AG20443 (cell line): ENCODE data around the gene CDH5.
"Not testable (repeated sequence)": the region's sequence is repeated elsewhere in the genome, so short reads cannot be mapped to it uniquely, and the experiment has no call there.

ENCODE experiments used
- DNase-seq: peaks from one replicate; pipeline ENCODE4 v3.0.0; 2012; ENCODE audit warnings: low spot score, mixed read lengths

CDH5 gene, protein sequence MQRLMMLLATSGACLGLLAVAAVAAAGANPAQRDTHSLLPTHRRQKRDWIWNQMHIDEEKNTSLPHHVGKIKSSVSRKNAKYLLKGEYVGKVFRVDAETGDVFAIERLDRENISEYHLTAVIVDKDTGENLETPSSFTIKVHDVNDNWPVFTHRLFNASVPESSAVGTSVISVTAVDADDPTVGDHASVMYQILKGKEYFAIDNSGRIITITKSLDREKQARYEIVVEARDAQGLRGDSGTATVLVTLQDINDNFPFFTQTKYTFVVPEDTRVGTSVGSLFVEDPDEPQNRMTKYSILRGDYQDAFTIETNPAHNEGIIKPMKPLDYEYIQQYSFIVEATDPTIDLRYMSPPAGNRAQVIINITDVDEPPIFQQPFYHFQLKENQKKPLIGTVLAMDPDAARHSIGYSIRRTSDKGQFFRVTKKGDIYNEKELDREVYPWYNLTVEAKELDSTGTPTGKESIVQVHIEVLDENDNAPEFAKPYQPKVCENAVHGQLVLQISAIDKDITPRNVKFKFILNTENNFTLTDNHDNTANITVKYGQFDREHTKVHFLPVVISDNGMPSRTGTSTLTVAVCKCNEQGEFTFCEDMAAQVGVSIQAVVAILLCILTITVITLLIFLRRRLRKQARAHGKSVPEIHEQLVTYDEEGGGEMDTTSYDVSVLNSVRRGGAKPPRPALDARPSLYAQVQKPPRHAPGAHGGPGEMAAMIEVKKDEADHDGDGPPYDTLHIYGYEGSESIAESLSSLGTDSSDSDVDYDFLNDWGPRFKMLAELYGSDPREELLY

DNA sequence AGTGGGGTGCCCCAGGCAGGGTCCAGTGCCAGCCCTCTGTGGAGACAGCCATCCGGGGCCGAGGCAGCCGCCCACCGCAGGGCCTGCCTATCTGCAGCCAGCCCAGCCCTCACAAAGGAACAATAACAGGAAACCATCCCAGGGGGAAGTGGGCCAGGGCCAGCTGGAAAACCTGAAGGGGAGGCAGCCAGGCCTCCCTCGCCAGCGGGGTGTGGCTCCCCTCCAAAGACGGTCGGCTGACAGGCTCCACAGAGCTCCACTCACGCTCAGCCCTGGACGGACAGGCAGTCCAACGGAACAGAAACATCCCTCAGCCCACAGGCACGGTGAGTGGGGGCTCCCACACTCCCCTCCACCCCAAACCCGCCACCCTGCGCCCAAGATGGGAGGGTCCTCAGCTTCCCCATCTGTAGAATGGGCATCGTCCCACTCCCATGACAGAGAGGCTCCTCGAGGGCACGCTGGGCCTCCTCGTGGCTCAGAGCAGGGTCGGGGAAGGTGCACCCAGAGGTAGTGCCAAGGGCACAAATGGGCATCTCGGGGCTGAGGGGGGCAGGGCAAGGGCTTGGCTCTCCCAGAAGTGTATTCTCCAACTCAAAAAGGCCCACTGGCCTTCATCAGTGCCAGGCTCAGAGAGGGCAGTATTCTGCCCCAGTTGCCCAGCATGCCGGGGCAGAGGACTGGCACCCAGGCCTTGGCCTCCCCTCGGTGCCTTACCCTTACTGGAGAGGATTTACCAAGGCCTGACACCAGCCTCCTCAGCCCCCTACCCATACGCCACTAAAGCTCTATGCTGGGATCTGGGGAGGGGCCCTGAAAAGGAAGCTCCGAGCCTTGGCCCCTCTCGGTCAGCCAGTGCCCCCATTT is at the start of gene CDH5:
TSS of gene CDH5 (plus strand) at position 259 of the 867 bp plus-strand sequence. CDS start 12,647 bp downstream, outside the sequence.
- peak; percentile 48 for DNase-seq

DNA sequence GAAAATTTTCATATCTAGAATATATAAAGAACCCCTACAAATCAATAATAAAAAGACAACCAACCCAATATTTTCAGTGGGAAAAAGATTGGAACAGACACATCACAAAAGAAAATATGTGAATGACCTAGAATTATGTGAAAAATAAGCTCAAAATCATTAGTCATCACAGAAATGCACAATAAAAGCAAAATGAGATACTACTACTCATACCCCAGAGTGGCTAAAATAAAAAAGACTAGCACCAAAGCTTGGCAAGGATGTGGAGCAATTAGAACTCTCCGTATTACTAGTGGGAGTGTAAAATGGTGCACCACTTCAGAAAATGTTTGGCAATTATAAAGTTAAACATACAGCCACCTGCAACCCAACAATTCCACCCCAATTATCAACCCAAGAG is 48.0 kb upstream of the CDH5 start:
- no peak for DNase-seq

DNA sequence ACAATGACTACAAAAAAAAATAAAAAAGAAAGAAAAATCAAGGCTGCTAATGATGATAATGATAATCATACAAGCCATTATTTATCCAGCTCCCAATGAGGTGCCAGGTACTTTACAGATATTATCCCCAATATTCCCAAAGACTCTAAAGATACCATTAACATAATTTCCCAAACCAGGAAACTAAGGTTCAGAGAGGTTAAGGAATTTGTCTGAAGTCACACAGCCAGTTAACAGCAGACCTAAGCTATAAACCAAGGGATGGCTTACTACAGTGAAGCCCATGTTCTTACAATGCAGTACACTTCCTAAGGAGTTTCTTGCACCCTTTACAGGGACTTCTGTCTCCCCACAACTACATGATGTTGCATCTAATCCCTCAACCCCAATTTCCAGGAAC is 45.7 kb upstream of the CDH5 start:
- no peak for DNase-seq

DNA sequence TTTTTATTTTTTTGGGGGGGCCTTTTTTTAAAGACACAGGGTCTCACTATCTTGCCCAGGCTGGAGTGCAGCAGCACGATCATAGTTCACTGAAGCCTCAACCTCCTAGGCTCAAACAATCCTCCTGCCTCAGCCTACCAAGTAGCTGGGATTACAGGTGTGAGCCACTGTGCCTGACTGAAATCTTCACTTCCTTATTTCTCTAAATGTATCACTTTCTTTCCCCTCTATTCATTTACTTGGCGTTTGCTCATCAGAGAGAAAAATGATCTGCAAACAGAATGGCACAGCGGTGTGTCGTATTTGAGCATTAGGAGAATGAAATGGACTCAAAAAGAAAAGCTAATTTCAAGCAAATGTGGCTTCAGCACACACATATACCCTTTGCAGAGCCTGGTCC is 44.3 kb upstream of the CDH5 start:
- DNase-seq = no peak

DNA sequence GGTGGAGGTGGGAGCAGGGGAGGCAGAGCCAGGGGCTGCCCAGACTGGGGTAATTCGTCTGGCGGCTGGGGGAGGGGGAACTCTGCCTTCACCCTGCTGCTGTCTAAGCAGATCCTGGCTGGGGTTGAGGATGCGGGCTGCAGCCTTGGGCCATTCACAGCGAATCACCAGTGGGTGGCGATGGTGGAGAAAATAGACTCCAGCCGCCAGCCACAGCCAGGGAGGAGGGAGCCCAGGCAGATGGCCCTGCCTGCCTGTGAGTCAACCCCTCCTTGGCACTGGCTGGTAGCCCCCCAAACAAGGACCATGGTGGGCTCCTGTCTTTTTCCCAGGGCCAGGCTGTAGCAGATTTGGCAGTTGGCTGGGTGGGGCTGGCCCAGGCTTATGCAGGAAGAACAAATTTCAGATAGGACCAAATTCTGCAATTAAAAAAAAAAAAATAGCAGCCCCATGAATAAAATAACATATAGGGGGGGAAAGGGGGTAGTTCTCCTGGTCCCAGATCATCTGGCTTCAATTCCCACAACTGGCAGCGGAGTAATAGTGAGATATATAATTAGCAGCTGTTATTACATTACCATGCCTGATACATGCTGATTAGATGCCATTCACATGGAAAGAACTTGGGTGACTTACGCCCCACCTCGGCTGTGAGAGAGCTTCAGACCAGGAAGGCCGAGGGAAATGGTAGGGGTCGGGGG is 41.5 kb upstream of the CDH5 start:
- DNase-seq = peak; percentile 54

DNA sequence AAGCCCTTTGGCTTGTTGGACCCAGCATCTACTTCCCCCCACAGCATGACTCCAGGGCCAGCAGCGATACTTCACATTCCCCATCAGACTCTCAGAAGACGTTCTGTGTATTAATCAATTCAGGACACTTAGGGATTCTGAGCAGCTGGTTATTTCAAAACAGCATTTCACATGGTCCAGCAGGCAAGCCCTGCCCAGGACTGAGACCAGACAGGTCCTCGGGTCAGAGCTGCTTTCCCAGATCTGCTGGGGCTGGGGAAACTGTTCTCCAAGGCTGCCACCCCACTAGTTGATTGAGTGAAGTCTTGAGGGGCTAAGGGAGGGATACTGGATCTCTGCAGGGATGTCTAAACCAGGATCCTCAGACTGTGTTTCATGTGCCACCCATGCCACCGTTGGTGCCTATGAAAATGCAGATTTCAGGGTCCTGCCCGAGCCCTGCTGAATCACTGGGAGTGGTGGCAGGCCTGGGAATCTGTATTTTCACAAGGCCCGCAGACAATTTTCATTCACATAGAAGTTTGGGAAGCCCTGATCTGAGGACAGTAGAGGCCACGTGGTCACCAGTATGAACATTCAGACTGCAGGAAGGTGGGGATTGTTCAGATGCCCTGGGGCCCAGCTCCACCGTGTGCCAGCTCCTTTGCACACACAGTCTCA is 40.6 kb upstream of the CDH5 start:
- DNase-seq = no peak

DNA sequence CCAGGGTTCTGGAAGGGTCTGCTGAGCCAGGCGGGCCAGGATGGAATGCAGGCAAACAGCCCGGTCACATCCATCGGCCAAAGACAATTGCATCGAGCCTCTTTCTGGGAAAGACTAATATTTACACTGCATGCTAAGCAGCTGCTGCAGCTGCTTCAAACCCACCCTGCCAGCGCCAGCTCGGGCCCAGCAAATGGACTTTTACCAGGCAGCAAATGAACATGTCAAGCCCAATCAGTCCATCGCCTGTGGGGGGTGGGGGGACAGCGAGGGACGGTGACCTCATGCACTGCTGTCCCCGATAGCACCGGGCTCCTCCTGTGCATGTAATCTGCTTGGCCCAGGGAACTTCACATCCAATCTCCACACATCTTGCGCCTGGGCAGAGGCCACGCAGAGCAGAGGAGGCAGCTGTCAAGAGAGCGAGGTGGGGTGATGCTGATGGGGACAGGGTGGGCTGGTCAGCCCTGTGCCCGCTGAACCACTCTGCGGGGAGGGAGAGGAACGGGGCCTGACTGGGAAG is 39.4 kb upstream of the CDH5 start:
- DNase-seq = no peak

DNA sequence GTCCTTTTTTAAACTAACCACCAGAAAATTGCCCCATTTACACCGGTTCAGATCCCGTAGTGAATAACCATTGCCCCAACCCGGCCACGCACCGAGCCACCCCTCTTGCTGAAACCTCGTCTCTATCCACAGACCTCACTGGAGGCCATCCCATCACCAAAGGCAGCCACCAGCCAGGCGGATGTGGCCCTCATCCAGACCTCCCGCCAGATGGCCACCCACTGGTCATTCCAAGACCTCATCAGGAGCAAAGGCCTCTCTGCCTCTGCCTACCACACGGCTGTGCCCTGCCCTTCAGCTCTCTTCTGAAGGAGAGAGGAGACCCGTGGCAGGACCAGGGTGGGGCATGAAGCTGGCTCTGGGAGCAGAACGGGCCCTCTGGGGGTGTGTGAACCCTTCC is 38.2 kb upstream of the CDH5 start:
- no peak for DNase-seq

DNA sequence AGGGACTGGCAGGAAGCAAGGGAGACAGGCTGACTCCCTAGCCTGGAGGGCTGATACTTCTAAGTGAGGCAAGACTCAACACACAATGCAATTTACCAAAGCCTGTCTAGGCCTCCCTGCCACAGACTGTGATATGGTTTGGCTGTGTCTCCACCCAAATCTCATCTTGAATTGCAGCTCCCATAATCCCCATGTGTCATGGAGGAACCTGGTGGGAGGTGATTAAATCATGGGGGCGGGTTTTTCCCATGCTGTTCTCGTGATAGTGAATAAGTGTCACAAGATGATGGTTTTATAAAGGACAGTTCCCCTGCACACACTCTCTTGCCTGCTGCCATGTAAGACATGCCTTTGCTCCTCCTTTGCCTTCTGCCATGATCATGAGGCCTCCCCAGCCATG is 35.0 kb upstream of the CDH5 start:
- DNase-seq = not testable (repeated sequence)

DNA sequence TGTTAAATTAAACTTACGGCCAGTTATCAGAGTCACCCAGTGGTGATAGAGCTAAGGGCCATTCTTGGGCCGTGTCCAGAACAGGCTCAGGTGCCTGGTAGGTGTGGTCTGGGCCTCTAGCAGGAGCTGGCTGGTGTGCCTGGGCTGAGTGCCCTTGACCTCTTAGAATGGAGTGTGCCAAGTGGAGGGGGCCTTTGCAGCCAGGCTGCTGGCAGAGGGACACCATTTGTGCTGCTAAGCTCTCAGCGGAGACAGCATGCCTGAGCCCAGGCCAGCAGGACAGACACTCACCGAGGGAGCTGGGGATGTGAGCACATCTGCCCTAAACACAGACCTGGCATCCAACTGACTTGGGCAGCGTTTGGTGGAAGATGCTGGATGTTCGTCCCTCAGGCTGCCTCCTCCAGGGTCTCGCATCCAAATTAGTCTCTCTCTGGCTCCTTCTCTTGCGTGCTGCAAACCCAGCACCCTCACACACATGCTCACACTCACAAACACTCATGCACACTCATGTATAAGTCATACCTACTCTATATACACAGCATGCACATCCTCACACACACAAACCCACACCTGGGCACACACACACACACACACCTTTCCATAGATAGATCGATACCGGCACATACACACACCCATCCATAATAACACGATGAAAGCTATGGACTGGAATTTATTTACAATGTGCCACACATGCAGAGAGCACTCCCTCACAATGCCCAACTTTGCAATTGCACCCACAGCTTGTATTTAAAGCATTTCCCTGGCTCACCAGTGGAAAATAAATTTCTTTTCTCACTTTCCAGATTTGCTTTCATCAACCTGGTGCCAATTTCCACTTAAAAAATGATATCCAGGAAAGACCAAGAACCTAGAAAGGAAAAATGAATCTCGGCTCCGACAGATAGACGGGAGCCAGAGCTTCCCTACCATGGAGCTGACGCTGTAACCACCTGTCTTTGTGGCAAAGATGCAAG is 33.6 kb upstream of the CDH5 start:
- DNase-seq = no peak

DNA sequence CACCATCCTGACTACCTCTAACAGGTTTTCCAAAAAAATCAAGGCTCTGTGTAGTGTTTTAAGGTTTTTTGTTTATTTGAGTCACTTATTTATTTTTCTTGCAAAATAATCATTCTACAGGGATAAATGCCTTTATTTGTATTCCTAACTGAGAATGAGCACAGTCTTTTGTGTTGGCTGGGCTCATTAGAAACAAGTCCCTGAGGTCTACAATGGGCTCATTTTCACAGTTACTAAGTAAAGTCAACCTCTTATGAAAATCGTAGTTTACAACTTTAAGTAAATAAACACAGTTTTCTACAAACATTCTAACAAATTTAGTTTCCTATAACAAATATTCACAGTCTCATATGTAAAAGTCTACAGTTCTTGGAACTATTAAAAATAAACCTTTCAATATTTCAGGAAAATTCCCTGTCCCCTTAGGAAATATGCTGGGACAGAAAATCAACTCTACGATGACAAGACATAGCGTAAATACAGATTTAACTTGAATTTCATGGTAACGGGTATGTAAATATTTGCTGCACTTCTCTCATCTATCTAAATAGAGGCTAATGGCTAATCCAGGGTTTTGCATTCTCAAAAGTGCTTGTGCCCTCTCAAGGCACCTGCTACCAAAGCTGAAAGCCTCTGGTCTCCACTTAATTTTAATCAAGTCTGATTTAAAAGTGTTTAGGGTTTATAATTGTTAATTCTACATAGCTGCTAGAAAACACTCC is 31.5 kb upstream of the CDH5 start:
- no peak for DNase-seq

DNA sequence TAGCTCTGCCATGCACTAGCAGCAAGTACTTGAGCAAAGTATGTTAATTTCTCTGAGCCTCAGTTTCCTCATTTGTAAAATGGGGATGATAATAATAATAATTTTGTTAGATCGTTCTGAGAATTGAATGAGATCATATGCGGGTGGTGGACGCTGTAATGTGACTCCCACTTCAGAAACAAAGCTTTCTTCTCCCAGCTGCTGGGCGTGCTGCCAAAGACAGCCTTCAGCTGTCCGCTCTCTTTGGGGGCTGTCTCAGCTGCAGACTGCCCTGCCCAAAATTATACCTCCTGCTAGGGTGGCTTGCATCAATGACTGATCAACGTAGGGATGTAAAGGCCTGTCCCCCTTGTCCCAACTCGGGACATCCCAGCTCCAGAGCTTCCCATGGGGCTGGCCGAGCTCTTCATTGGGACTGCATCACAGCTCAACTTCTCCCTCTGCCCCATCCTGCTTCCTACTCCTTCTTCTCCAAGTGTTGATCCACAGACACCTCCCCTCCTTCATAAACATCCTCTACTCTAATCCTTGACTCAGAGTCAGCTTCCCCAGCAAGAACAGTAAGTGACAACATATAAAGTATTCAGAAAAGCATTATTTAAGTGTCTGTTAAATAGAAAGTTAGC is 30.7 kb upstream of the CDH5 start:
- DNase-seq = no peak

DNA sequence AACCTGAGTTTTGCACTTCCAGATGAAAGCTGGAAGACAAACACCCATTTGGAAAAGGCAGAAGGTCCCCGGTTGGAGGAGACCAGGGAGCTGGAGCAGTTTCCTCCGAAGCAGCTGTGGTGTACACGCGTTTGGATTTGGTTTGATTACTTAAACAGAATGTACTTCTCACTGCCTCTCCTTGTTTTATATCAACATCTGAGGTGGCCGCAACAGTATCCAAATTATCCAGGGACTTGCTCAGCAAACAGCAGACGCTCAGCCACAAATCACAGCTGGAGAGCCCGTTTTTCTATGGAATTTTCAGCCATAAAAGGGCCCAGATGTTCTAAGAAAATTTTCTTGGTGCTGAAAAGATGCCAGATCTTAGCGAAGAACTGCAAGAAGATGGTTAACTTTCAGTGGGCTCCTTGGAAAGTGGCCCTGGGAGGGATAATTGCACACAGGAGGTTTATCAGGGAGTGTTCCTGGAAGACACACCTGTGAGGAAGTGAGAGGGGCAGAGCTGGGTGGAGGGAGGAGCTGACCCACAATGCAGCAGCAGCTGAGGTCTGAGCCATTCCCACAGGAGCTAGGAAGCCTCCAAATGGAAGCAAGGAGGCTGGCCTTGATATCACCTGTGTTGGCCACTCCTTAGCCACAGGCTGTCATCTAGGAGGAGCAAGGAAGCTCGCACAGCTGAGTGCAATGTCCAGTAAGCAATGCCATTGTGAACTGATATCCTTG is 28.9 kb upstream of the CDH5 start:
- DNase-seq = no peak

DNA sequence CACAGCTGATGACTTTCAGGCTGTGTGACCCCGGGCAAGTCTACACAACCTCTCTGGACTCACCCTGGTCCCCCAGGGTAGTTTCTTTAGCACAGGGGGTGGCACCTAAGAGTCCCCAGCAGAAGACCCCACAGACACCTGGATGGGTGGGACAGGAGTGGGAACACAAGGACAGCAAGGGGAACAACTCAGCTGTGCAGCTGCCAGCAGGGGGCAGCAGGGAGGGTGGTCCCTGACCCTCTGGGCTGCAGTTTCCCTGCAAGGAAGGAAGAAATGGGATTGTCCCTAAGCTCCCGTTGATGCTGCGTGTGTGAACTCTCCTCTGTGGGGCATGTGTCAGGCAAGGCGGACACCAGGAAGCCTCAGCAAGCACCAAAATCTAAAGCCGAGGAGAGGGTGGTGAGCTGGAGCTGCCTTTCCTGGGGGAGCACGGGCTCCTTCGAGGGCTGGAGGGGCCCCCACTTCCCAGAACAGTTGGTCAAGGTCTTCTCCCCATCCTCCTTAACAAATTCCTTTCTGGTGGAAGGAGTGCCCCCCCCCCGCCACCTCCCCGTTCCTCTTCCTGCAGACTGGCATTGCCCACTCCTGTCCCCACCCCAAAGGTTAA is 24.1 kb upstream of the CDH5 start:
- peak; percentile 71 for DNase-seq

DNA sequence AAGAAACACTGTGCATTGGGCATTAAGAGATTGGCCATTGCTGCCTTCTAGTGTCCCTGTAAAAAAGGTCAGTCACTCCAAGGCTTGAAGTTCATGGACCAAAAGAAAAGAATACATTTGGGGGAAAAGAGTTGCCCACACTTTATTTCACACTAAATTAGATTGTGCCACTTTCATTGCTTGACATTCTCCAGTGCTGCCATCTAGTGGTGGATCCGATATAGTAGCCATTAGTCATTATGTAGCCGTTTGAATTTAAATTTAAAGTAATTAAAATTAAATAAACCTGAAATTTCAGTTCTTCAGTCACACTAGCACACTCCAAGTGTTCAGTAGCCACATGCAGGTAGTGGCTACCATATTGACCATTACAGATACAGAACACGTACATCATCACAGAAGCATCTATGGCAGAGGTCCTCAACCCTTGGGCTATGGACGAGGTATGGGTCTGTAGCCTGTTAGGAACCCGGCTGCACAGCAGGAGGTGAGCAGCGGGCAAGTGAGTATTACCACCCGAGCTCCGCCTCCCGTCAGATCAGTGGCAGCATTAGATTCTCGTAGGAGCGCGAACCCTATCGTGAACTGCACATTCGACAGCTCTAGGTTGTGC is 21.9 kb upstream of the CDH5 start:
- DNase-seq = peak; percentile 60

DNA sequence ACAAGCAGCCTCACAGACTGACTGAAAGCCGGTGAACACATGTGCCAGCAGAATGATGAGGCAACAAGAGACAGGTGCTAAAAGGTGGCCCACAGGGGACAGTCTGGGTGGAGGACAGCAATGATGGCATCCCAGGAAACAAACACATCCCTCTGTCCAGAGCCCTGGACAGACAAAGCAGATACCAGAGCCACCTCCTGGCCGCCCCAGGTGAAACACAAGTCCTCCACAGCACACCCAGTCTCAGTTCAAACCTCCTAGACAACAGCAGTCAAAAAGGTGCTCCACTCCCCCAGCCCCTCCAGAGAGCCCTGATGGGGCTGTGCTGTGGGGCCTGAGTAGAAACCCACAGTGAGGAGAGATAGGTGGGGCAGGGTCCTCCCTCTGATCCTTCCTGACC is 20.3 kb upstream of the CDH5 start:
- no peak for DNase-seq

DNA sequence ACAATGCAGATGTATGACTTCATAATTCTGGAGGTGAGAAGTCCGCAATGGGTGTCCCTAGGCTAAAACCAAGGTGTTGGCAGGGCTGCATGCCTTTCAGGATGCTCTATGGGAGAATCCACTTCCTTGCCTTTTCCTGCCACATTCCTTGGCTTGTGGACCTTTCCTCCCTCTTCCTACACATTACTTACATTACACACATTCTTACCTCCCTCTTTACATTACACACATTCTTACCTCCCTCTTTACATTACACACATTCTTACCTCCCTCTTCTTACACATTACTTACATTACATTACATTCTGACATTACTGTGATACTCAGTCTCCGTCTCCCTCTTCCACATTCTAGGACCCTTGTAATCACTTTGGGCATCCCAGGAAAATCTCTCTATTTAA is 14.2 kb upstream of the CDH5 start:
- DNase-seq = no peak
